Fibroblast of skin of right biceps (primary cell): Measurements from ENCODE around the gene UNC93B1.
"Not testable (repeated sequence)": the region's sequence is repeated elsewhere in the genome, so short reads cannot be mapped to it uniquely, and the experiment has no call there.

Source experiments
- DNase-seq: peaks from one replicate; pipeline ENCODE4 v3.0.0-alpha.2; 2013

UNC93B1 gene

DNA sequence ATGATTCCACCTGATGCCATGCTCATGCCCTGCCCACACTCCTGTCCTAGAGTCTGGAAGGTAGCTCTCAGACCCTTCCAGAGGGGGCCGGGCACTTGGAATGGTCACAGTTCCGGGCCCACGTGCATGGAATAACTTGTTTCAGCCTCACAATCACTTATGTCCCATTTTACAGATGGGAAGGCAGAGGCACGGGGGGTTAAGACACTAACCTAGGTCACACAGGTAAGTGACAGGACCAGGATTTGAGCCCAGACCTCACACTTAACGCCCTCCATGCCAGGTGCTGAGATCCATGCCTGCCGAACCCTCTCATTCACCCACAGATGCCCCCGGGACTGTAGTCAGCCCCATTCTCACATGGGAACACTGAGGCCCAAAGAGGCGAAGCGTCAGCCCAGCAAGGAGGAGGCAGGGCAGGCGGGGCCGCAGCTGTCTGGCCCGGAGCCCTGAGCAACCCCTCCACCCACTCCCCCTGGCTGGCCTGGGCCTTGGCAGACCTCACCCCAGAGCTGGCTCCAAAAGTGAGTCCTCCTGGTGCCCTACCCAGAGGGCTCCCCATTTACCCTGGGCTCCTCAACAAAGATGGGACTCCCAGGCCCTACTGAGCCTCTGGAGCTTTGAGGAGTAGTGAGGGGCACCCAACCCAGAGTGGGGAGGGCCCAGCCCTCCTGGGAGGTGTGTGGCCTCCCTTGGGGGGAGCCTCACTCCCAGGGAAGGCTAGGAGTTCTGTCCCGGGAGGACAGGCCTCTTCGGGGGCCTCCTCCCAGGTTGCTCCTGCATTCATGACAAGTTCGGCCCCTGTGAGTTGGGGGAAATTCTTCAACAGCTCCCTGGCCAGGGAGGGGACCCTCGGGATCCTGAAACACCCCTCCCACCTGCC, 3.8 kb upstream of the UNC93B1 start:
- no peak for DNase-seq

DNA sequence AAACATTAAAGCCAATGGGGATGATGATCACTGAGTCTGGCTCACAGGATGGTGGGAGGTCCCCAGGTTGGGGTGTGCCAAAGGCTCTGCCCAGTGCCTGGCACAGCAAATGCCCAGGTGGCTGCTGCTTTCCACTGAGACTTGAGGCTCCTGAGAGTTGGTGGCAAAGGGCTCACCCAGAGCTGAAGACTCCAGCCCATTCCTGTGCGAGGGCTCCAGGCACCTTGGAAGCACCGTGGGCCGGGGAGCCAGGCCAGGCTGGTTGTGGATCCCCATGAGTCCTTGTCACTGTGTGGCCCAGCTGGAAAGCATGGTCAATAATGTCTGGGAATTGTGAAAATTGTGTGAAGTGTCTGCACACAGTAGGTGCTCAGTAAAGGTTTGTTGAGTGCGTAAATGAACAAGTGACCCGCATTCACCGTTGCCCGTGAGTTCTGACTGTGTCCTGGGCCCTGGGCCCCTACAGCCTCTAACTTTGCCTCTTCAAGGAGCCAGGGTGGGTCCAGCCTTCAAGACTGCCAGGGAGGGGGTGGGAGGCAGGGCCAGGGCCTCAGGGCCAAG, 2.8 kb upstream of the UNC93B1 start:
- no peak for DNase-seq

DNA sequence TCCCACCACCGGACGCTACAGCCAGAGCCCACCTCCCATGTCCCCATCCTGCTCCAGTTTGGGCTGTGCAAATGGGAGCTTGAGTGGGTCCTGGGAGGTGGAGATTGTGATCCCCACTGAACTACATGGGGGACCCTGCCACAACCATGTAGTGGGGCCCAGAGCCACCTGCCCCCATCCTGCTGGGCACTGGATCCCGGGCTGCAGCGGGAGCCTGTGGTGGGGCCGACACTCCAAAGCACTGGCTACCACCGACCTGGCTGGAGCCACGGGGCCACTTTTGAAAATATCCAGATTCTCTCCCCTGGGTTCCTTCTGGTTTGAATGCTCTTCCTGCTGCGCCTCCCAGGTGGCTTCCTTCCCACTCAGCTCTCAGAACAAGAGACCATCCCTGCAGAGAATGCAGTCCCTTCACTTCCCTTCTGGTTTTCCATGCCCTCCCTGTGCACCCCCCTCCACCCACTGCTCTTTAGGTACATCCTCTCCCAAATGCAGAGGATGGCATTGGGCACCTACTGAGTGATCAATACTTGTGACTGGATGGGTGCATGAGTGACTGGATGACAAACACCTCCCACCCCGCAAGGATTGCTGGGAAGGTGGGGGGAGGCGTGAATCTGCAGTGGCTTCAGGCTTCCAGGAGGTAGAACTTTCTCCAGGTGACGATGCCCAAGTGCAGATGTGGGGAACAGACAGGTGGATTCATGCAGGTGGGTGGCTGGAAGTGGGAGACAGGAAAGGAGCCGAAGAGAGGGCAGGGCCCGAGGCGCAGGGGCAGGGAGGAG, 846 bp upstream of the UNC93B1 start:
- no peak for DNase-seq

DNA sequence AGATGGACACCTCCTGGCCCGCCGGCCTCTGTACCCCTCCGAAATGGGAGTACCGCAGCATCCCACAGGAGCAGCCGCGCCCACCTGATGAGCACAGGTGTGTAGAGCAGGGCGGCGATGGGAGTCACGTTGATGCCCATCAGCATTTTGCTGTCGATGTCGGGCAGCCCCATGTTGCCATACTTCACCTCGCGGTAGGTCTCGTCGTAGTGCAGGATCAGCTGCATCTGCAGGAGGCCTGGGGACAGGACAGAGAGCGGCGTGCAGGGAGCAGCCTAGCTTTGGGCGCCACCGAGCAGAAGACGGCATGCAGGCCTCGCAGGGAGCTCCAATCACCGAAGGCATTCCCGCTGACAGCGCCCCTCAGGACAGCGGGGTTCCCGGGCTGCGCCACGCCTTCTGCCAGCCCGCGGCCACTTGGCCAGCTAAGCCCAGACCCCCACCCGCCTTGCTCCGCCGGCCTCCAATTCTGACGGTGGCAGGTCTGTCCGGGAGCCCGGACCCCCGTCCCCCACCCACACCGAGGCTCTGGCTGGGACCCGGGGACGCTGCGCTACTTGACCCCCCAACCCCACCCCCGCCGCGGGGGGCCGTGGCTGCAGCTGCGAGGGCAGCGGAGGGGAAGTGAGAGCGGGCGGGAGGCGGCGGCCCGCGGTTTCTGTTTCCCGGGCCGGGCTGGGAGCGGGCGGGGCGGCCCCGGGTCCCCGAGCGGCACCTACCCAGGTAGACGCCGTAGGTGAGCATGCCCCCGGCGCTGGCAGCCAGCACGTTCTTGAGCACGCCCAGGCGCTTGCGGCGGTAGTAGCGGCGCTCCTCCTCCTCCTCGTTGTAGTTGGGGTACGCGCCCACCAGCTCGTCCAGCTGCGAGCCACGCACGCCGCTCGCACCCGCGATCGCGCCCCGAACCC, 705 bp downstream of the UNC93B1 start:
- no peak for DNase-seq

DNA sequence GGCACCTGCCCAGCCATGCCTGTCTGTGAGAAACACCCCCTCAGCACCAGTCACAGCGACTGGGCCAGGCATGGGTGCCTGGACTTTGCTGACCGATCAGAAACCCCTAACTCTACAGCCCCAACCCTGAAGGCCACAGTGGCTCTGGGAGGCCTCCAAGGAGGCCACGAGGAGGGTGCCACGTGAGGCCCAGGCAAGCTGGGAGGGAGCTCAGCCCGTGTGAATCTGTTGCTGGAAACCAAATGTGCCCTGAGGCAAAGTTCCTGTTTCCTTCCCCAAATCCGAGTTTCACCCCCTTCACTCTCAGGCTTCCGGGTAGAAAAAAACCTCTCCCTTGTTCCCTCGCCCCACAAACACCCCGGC, 1.3 kb downstream of the UNC93B1 start:
- no peak for DNase-seq

DNA sequence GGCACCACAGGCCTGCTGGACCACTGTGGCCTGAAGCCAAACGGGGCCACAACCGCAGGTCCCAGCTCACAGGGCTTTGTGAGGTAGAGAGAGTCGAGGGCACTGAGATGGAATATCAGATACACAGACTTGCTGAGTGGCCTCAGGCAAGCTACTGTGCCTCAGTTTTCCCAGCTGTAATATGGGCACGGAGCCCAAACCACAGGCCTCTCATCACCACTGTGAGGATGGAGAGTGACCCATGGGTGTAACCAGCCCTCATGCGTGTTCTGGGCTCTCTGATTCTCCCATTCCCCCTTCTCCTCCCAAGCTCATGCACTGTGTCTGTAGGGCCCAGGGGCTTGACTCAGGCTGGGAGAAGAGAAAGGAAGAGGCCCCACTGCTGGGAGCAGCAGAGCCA, 4.2 kb downstream of the UNC93B1 start:
- no peak for DNase-seq

DNA sequence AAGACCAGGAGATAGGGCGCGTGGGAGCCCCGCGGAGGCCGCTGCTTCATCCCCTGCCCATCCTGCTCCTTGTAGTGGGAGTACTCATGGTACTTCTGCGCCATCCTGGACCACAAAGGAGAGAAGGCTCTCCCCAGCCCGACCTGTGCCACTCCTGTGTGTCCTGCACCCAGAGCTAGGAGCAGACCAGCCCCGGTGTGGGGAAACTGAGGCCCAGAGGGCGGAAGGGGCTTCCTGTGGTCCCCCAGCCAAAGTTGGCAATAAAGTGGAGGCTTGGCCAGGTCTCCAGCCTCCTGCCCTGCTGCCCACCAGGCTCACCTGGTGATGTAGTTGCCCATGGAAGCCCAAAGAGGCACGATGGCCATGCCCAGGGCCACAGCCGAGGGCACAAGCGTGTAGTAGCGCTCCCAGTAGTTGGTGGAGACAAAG, 4.7 kb downstream of the UNC93B1 start:
- DNase-seq: no peak

DNA sequence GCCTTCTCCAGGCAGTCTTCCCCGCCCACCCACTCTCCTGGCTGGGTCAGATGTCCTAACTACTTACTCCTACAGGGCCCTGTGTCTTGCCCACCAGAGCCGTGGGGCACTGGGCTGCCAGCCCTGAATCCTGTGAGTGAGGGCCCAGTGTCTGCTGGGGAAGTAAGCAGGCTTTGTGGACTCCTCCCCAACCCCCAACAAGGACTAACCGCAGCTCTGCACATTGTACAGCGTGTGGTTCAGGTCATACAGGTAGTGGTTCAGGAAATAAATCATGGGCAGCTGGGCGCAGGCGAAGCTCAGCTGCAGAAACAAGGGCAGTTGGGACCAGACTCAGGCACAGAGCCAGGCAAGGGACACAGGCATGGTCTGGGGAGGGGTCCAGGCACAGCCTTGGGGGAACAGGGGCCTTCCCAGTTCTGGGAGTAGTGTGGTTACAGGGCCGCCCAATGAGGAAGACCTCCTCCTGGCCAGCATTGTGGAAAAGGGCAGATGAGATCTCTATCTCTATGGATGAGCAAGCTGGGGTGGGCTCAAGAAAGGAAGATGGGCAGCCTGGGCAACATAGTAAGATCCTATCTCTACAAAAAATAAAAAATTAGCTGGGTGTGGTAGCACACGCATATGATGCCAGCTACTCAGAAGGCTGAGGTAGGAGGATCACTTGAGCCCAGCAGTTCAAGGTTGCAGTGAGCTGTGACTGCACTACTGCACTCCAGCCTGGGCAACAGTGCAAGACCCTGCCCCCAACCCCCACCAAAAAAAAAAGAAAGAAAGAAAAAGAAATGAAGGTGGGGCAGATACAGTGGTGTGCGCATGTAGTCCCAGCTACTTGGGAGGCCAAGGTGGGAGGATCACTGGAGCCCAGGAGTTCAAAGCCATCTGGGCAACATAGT, 5.5 kb downstream of the UNC93B1 start:
- no peak for DNase-seq

DNA sequence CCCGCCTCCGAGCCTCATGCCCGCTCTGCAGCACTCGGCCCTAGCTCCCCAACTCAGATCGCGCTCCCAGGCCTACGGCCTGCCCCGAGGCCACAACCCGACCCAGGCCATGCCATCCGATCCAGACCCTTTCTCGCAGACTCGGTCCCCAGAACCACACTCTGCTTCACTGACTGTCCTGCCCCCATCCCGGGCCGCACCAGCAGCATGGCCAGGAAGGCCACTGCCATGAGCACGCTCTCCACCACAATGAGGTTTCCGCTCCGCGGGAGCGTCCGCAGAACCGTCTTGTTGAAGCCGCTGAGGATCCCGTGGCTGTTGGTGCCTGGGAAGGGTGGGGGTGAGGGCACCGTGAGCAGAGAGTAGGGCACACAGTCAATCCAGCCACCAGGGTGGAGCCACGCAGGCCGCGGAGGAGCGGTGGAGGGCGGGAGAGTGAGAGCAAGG, 6.4 kb downstream of the UNC93B1 start:
- no peak for DNase-seq

DNA sequence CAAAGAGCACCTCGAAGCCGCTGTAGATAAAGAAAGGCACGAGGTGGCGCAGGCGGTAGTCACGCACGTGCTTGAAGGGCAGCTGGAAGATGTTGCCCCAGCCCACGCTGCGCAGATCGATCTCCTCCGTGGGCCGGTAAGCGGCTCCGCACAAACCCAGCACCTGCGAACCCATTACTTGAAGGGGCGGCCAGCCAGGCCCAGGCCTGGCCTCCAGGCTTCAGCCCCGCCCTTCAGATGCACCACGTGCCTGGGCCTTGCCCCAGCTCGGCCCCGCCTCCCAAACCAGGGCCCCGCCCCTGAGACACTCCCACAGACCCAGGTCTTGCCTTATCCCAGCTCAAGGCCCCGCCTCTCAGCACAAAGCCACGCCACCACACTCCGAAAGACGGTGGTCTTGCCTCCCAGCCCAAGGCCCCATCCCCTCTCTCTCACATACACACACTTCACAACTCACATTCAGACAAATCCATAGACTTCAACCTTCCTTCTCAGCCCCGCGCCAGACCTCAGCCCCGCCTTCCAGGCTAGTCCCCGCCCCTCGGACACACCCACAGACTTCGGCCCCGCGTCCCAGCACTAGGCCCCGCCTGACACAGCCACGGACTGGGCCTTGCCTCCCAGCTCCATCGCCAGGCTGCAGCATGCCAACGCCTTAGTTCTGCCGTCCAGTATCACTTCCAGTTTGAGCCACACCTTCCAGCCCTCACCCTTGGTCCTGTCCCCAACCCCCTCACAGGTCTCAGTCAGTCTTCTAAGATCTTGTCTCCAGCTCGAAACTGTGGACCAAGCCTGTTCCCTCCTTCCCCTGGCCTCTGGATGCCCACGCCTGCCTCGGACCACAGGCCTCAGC, 7.0 kb downstream of the UNC93B1 start:
- DNase-seq: peak; percentile 56

DNA sequence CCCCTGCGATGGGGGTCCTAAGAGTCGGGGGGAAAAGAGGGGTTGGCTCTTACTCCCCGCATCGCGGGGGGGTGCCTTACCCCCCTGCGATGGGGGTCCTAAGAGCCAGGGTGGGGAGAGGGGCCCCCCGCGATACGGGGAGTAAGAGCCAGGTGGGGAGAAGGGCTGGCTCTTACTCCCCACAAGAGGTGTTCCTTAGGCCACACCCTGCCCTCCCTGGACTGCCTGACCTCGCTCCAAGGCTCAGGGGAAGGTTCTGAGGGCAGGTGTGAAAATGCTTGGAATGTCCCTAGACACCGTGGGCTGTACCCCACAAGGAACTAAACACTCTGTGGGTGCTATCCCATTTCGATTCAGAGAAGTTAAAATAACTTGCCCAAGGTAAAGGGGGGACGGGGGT, 7.8 kb downstream of the UNC93B1 start:
- no peak for DNase-seq

DNA sequence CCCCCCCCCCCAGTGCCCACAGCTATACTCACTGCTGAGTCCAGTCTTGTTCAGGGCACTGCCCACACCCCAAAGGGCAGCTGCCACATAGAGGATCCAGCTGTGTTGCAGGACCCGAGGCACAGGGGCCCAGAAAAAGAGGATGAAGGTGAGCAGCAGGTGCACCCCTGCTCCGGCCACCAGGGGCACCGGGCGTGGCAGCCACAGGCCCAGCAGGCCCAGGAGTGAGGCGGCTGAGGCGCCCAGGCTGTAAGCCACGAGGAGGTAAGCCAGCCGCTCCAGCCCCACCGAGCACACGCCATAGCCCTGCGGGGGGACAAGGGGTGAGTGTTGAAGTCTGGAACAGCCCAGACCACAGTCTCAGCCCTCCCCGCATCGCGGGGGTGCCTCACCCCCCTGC, 8.3 kb downstream of the UNC93B1 start:
- not testable (repeated sequence) for DNase-seq

DNA sequence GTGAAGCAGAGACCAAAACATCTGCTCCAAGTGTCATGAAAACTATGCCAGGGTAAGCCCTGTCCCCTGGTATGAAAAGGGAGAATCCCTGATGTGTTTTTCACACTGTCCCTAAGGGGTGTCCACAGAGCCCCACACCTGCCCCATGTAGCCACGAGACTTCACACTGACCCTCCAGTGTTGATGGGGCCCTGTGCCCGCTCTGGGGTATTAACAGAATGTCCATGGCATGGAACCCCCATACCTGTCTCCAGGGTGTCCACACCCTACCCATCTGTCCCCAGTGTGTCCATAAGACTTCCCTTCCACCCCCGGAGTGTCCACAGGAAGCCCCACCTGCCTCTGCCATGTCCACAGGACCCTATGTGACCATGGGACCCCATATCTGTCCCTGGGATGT, 8.8 kb downstream of the UNC93B1 start:
- not testable (repeated sequence) for DNase-seq

DNA sequence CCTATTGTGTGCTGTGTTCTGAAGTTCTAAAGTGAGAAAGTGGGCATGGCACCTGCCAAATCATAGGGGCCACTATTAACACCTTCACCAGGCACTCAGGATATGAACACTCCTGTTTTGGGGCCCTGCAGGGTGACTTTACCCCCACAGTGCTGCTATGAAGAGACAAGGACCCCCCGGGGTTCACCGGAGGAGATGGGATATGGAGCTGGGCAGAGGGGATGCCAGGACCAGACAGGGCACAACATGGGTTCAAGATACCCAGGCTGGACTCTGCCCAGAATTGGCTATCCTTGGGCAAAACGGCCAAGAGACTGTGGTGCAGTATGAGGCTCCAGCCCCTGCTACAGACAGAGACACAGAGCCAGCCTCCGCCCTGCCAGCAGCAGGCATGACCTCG, 9.5 kb downstream of the UNC93B1 start:
- DNase-seq: not testable (repeated sequence)

DNA sequence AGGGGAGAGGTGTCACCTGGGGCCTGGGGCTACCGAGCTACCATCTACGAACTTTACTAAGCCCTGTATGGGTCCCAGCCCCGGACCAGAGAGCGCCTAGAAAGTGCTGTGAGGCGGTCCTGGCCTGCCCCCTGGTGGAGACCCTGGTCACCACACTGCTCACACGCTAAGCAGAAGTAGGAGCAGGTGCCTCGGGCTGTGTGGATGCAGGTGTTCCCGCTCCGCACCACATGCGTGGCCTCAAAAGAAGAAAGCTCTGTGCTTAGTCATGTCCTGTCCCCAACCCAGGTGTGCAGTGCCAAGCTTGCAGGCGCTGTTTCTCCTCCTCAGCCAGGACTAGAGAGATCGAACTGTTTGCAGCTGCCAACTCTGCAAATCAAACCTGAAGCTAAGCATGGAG, 10.1 kb downstream of the UNC93B1 start:
- not testable (repeated sequence) for DNase-seq

DNA sequence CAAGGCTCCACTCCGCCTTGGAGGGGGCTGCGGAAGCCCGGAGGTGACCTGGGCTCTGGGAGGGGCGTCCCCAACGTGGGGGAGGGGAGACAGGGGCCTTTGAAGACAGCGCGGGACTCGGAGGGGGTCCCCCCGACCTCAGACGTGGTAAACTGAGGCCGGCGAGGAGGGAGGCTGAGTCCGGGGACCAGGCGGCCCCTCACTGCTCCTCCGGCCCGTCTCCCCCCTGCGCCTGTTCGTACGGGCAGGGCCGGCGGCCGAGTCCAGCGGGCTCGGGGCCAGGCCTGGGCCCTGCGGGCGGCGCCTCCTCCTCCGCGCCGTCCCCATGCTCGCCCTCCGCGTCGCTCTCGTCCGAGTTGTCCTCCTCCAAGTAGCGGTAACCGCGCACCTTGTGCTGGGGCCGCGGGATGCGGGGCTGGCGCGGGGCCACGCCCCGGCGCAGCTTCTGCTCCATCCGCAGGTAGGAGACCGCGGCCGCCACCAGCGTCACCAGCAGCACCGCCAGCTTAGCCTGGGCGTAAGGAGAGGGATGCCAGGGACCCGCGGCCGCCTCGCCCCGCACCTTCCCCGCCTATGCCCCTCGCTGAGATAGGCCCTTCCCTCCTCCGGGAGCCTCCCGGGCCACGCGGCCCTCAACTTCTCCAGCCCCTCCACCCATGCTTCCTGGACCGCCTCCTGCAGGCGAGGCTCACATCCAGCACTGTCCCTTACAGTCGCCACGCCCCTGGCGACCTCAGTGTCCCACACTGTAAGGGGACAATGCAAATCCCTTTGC, 12.4 kb downstream of the UNC93B1 start:
- not testable (repeated sequence) for DNase-seq

DNA sequence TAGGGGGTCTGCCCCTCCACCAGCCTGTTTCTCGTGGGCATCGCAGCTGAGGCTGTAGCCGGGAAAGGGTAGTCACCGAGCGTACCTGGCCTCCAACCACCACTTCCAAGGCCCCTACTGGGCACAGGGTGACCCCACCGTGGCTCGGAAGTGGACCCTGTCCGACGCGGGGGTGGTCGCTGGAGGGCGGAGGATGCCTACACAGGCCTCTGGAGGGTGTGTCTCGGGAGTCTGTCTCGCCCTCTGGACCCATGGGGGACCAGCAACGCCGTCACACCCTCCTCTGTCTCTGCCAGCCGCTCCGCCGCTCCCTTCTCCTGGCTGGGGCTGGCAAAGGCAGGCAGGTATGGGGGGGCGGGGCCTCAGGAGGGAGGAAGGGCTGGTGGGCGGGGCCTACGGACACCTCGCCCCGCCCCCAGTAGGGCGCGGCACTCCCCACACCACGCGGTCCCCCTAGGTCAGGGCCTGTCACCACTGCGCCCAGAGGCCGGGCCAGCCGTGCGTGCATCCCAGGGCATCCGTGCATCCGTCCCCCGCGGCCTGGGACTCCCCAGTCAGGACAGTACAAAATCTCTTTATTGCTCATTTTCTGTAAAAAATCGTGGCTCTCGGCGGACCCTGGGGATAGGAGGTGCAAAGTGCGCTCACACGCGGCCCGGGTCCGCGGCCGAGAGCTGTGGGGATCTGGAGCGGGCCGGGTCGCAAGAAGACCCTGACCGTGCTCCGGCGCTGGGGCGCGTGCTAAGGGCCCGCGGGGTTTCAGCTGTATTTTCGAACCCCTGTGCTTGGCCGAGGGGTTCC, 13.2 kb downstream of the UNC93B1 start:
- not testable (repeated sequence) for DNase-seq

DNA sequence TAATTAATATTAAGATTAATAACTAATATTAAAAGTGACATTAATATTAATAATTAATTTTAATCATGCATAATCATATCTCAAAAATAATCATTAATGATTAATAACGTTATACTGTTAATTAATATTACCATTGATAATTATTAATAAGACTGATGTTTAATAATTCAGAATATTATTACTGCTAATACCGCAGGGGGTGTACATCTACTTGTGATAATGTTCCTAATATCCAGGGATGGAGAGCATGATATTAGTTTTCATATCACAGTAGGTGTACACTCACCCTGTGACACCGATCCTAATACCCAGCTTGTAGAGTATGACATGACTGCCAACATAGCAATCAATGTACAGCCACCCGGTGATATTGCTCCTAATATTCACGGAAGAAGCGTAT, 18.6 kb downstream of the UNC93B1 start:
- DNase-seq: not testable (repeated sequence)

DNA sequence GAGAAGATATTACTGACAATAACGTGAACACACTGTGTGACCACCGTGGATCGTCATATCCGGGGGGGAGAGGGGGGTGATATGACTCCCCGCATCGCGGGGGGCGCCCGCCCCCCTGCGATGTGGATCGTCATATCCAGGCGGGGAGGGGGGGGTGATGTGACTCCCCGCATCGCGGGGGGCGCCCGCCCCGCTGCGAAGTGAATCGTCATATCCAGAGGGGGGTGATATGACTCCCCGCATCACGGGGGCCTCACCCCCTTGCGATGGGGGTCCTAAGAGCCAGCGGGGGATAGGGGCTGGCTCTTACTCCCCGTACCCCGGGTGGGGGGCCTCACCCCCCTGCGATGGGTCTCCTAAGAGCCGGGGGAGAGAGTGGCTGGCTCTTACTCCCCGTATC, 19.9 kb downstream of the UNC93B1 start:
- no peak for DNase-seq
